ENCODE data around the gene PHC2.

PHC2 gene

GRCh38 chr1:33346927-33347649, 83.8 kb downstream of the PHC2 start:
- Histone ChIP-seq H3K4me3 (ENCODE audit: low read length) (no peak overlapping the region), H3K9ac (ENCODE audit: low read length) (no peak overlapping the region), H3K27ac (ENCODE audit: low read length) (no peak overlapping the region), H3K79me2 (ENCODE audit: low read length) (peaks cover 51% of the 10 kb centered on the region), H2AFZ (ENCODE audit: low read length) (no peak overlapping the region), H3K9me2 (replicated peaks; ENCODE audit: insufficient read depth, low read length) (no peaks in the 10 kb centered on the region), H3K27me3 (replicated peaks; ENCODE audit: insufficient read depth, low read length) (peaks cover 4% of the 10 kb centered on the region; the same call in 1 of the 2 replicates), H3K36me3 (replicated peaks; ENCODE audit: insufficient read depth, low read length) (no peaks in the 10 kb centered on the region), H3K9me3 (replicated peaks; ENCODE audit: insufficient read depth, low read length) (no peaks in the 10 kb centered on the region), H3F3A (ENCODE audit: insufficient read depth, low read length) (no peaks in the 10 kb centered on the region), H3K4me1 (ENCODE audit: low read length) (peaks cover 24% of the 10 kb centered on the region), H4K20me1 (ENCODE audit: insufficient read depth, low read length) (no peaks in the 10 kb centered on the region), H3K4me2 (ENCODE audit: low read depth, low read length) (no peak overlapping the region)
- no peak for TF ChIP-seq EZH2 (optimal IDR thresholded peaks at IDR 0.05; ENCODE audit: low read depth, low read length)
- TF ChIP-seq CTCF (IDR thresholded peaks at IDR 0.05; ENCODE audit: low read length): no peak
- no peak for TF ChIP-seq EZH2phosphoT487 (IDR thresholded peaks at IDR 0.05; ENCODE audit: low read length)
- no peak for DNase-seq

GRCh38 chr1:33346533-33346926, 84.4 kb downstream of the PHC2 start:
- no peaks in the 10 kb centered on the region for H4K20me1 ChIP-seq (ENCODE audit: insufficient read depth, low read length)
- no peak overlapping the region for H3K9ac ChIP-seq (ENCODE audit: low read length)

GRCh38 chr1:33344896-33345560, 85.9 kb downstream of the PHC2 start:
- H3K79me2 ChIP-seq (ENCODE audit: low read length): peaks cover 64% of the 10 kb centered on the region
- H3K9me3 ChIP-seq (replicated peaks; ENCODE audit: insufficient read depth, low read length): no peaks in the 10 kb centered on the region
- H3K9me2 ChIP-seq (replicated peaks; ENCODE audit: insufficient read depth, low read length): no peaks in the 10 kb centered on the region
- no peaks in the 10 kb centered on the region for H3K36me3 ChIP-seq (replicated peaks; ENCODE audit: insufficient read depth, low read length)
- TF ChIP-seq EZH2 (optimal IDR thresholded peaks at IDR 0.05; ENCODE audit: low read depth, low read length) (no peak), EZH2phosphoT487 (IDR thresholded peaks at IDR 0.05; ENCODE audit: low read length) (no peak), CTCF (IDR thresholded peaks at IDR 0.05; ENCODE audit: low read length) (no peak)
- H3K4me2 ChIP-seq (ENCODE audit: low read depth, low read length): no peak overlapping the region
- no peaks in the 10 kb centered on the region for H4K20me1 ChIP-seq (ENCODE audit: insufficient read depth, low read length)
- H3K4me1 ChIP-seq (ENCODE audit: low read length): peaks cover 21% of the 10 kb centered on the region
- no peak overlapping the region for H3K27ac ChIP-seq (ENCODE audit: low read length)
- H2AFZ ChIP-seq (ENCODE audit: low read length): no peak overlapping the region
- H3K9ac ChIP-seq (ENCODE audit: low read length): no peak overlapping the region
- no peak for DNase-seq
- H3F3A ChIP-seq (ENCODE audit: insufficient read depth, low read length): no peaks in the 10 kb centered on the region
- H3K27me3 ChIP-seq (replicated peaks; ENCODE audit: insufficient read depth, low read length): no peaks in the 10 kb centered on the region
- no peak overlapping the region for H3K4me3 ChIP-seq (ENCODE audit: low read length)

More at GRCh38 chr1:33346533-33346926, 84.4 kb downstream of the PHC2 start:
- peaks cover 4% of the 10 kb centered on the region; the same call in 1 of the 2 replicates for H3K27me3 ChIP-seq (replicated peaks; ENCODE audit: insufficient read depth, low read length)
- no peak overlapping the region for H3K4me3 ChIP-seq (ENCODE audit: low read length)
- H3K79me2 ChIP-seq (ENCODE audit: low read length): peaks cover 54% of the 10 kb centered on the region
- H3K36me3 ChIP-seq (replicated peaks; ENCODE audit: insufficient read depth, low read length): no peaks in the 10 kb centered on the region
- H3K9me3 ChIP-seq (replicated peaks; ENCODE audit: insufficient read depth, low read length): no peaks in the 10 kb centered on the region
- H3K4me2 ChIP-seq (ENCODE audit: low read depth, low read length): no peak overlapping the region
- no peaks in the 10 kb centered on the region for H3F3A ChIP-seq (ENCODE audit: insufficient read depth, low read length)
- peaks cover 24% of the 10 kb centered on the region for H3K4me1 ChIP-seq (ENCODE audit: low read length)
- TF ChIP-seq CTCF (IDR thresholded peaks at IDR 0.05; ENCODE audit: low read length): no peak
- no peak for TF ChIP-seq EZH2 (optimal IDR thresholded peaks at IDR 0.05; ENCODE audit: low read depth, low read length)
- no peak for TF ChIP-seq EZH2phosphoT487 (IDR thresholded peaks at IDR 0.05; ENCODE audit: low read length)
- no peak overlapping the region for H2AFZ ChIP-seq (ENCODE audit: low read length)
- no peak for DNase-seq
- H3K27ac ChIP-seq (ENCODE audit: low read length): no peak overlapping the region
- no peaks in the 10 kb centered on the region for H3K9me2 ChIP-seq (replicated peaks; ENCODE audit: insufficient read depth, low read length)
